GM15510 (cell line): ENCODE data around the gene GRAMD1B.

ENCODE experiments used
- POLR2A ChIP-seq: IDR thresholded peaks from 3 replicates; pipeline ENCODE4 v1.6.1; 2011; ENCODE audit warnings: borderline replicate concordance; ENCODE audit not compliant: insufficient read length; ENCODE audit errors: extremely low read depth

Gene GRAMD1B

DNA sequence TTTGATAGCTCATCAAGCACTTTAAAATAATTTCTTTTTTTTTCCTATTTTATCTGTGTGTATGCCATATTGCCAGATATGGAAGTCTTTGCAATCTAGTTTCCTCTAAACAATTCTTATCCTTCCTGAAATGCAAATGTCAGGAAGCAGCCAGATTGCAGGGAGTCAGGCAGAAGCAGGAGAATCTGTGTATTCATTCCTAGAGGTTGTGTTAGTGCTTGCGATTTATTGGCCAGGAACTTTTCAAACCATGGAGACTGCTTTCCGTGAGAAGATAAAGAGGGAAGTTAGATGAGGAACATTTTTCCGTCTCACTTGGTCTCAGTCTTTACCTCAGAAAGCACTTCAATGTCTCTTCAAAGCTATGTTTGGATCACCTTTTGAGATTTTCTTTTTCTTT, 91.9 kb downstream of the GRAMD1B start:
- TF ChIP-seq POLR2A: no peak

DNA sequence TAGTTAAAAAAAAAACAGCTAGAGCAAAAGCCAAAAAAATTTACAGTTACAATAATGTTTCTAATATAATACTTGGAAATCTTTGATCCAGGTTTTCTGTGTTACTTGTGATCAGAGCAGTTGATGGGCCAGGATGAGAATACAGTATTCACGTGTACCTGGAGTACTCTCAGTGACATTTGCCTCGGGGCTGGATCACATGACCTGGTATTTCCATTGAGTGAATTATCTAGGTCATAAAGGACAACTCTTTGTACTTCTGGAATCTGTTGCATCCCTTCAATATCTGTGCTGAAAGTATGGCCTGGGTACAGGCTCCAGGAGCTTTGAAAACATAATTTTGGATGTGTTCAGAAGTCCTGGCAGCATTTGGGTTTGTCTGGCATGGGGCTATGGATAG, 93.5 kb downstream of the GRAMD1B start:
- TF ChIP-seq POLR2A: no peak

DNA sequence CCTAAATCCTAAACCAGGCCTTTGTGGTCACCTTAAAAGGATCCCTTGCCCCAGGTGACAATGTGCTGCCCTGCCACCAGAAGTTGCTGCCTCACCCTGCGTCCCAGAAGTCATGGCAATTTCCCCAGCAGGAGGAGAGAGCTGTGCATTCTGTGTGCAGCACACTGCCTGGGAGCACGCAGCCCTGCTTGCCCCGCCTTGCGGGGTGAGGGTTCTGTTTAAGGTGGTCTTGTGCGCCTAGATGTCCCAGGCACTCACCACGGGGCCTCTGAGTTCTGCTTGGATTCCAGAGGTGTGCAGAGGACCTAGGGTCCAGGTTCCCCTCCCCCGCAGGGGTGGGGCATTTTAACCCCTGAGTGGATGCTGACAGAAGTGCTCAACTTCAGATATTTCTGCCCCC, 95.0 kb downstream of the GRAMD1B start:
- TF ChIP-seq POLR2A: no peak

DNA sequence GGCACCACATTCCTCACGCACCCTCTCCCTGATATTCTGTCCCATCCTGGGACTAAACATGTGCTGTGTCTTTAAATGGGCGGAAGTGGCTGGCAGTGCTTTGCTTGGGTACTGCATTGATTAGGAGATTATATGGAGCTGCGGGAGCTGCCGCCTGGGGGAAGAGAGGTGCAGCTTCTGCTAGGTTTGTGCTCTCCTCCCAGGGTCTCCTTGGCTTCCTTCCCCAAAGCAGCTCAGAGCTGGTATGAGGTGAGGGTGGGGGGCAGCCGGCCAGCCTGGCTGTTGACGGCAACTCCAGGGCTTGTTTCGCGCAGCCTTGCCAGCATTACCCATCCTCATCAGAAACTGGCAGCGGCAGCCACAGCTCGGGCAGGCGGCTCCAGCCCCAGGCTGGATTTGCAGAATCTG, 95.4 kb downstream of the GRAMD1B start:
- no peak for TF ChIP-seq POLR2A

DNA sequence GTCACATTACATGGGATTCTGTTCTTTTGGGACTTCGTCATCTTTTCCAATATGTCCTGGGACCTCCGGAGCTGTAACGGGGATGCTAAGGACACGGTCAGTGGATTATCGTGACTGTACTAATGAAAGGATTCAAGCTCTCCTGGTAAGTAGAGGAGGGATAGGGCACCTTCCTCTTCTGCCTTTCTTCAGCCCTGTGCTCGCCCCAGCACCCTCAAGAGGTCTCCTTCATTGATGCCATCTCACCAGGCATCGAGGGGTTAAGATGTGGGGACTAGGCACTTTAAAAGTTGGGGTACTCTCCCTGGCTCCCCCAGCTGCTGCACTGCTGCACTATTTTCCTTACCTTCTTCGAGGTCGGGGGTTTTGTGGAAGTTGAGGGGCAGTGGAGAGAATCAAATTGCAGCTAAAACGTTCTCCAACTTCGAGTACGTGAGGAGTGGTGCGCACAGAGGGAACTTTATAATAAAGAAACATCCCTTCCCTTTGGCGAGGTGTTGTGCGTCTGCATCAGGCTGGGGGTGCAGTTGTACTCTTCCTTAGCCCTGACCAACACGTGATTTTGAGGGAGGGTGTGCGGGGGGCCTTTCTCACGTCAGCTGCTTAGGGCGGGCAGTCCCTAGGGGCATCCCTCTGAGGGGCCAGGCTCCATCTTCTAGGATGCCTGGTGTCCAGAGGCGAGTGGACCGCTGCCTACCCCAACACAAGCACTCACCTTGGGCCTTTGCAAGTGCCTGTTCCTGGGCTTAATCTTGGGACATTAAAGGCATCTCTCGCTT, 96.1 kb downstream of the GRAMD1B start:
- no peak for TF ChIP-seq POLR2A

DNA sequence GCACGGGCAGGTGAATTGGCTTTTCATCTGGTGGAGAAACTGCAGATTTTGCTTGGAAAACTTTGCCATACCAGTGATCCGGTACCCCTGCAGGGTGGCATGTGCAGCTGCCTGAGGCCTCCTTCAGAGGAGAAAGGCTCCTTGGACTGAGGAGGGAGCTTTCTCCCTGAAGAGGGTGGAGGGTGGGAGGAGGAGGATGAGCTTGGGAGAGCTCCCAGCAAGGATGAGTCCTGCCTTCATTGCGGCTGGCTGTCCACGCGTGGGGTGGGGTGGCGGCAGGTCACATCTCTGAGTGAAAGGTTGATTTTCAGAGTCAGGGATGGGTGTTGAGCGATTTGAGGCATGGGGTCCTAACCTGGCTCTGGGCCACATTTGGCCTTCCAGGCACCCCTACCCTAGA, 96.8 kb downstream of the GRAMD1B start:
- TF ChIP-seq POLR2A: no peak

DNA sequence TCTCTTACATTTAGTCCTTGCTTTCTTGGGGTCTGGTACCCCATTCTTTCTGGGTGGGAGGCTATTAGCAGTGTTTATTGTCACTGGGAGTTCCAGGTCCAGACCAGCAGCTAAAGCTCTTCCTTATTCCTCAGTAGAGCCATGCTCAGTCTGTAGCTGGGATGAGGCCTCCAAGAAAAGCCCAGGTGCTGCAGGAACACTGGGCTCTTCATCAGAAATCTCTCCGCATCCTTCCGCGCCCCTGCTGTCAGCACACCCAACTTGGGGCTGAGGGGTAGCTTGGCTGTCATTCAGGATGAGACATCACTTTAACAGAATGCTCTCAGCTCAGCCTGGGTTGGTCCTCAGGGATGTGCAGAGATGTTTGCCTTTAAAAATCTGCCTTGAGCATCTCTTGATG, 97.5 kb downstream of the GRAMD1B start:
- no peak for TF ChIP-seq POLR2A

DNA sequence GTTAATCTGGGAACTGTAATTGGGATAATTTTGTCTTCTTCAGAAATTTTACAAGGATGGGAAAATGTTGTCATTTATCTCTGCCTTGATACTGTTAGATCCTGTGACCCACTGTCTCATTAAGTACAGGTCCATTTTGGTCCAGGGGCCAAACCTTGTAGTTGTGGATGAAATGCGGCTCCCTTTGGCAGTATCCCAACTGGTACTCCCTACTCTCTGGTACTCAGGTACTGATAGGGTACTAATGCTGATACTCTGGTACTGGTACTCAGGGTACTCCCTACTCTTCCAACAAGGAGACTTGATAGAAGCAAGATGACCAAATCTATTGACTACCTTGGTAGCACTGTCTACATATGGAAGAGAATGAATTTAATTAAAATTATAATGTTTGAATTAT, 97.9 kb downstream of the GRAMD1B start:
- TF ChIP-seq POLR2A: no peak

DNA sequence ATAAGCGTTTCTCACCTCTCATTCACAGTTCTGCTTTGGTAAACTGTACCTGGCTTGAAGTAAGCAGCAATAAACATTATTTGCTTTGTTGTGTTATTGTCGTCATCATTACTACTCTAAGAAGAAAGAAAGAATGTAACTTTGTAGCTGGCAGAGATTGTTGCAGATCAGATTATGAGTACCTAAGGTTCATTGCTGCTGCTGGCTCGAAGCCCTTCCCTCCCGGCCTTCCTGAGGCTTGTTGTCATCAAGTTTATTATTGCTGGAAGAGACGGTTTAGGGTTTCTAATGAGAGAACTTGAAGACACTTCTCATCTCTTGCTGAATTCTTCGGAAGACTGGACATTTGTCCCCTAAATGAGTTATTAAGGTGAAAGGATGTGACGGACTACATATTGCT, 101.3 kb downstream of the GRAMD1B start:
- no peak for TF ChIP-seq POLR2A

DNA sequence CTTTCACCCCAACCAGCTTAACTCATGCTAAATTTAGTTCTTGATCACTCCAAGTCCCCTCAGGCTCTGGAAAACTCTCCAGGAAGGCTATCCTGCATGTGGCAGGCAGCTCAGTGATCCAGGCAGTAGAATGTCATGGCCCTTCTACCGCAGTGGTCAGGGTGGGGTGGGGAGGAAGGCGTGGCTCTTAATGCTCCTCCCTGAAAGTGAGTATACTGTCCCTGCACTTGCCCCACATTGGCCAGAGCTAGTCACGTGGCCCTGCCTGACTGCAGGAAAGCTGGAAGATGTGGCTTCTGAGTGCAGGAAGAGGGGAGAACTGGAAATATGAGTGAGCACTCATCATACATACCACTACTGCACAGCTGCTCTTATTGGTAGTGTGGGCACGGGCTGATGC, 102.1 kb downstream of the GRAMD1B start:
- no peak for TF ChIP-seq POLR2A

DNA sequence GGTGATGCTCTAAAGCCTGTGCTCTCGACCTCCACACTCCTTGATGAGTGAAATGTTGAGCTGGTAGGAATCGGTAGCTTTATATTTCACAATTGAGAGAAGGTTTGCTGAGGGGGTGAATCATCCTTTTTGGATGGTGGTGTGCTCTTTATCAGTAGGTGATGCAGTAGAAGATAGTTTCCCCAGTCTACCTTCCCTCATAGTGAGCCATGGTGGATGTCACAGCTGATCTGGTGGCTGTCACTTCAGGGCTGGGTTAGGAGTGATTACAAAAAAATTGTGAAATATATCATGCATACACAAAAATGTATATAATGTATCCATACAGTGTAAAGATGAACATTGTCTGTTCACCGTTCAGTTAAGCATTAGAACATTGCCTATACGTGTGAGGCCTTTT, 105.3 kb downstream of the GRAMD1B start:
- no peak for TF ChIP-seq POLR2A

DNA sequence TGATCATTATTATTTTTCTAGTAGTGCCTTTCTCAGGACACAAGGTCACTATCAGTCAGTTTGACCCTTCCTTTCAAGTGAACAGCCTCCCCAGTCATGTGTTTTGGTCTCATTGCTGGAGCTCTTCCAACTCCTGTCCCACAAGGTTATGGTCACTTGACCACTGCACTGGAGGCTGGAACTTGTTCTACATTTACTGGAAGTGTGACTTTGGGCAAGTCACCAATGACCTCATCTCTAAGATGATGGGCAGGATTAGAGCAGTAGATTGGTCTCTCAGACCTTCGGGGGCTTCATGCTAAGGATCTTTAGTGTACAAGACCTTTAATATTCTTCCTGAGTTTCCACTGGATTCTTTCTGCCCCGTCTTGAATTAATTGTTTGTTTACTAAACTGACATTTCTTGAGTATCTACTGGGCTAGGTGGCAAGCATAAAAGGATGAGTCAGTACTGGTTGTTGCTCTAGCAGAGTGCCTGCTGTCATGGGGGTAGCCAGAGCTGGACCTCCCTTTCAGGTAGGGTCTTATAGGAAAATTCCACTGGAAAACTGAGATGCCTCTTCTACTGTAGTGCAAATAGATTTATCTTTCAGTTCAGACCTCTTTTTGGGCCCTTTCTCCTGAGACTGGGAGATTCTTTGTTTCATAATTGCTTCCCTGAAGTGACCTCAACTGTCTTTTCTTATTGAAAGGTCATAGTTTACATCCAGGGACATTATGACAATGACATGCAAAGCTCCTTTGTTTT, 106.8 kb downstream of the GRAMD1B start:
- no peak for TF ChIP-seq POLR2A

DNA sequence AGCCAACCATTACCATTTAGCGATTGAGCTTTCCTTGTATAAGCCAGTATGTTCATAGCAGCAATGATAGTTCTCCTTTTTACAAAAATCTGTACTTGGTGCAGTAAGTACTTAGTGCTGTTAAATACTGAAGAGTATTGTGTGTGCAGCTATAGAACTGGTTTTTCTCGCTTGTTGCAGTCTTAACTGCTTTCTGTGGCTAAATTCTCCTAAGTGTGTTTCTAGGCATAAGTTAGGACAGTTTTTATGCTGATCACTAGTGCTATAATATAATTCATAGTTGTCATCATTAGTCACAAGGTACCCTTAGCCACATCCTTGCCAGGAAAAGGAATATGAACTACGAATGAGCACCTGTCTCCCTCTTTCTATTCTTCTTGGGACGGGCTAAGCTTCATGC, 107.7 kb downstream of the GRAMD1B start:
- no peak for TF ChIP-seq POLR2A

DNA sequence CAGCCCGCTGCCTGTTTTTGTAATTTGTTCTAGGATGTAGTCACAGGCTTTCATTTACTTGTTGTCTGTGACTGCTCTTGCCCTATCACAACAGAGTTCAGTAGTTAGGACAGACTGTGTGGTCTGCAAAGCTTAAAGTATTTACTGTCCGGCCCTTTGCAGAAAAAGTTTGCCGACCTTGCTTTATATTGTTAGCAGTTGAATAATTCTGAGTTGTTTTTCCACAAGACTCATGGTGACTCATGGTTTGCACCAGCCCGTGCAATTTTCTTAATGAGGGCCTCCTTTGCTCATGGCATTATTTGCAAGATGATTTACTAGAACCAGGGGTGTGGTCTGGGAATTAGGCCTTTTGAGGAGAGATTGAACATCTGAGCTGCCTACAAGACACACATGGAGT, 113.7 kb downstream of the GRAMD1B start:
- no peak for TF ChIP-seq POLR2A

DNA sequence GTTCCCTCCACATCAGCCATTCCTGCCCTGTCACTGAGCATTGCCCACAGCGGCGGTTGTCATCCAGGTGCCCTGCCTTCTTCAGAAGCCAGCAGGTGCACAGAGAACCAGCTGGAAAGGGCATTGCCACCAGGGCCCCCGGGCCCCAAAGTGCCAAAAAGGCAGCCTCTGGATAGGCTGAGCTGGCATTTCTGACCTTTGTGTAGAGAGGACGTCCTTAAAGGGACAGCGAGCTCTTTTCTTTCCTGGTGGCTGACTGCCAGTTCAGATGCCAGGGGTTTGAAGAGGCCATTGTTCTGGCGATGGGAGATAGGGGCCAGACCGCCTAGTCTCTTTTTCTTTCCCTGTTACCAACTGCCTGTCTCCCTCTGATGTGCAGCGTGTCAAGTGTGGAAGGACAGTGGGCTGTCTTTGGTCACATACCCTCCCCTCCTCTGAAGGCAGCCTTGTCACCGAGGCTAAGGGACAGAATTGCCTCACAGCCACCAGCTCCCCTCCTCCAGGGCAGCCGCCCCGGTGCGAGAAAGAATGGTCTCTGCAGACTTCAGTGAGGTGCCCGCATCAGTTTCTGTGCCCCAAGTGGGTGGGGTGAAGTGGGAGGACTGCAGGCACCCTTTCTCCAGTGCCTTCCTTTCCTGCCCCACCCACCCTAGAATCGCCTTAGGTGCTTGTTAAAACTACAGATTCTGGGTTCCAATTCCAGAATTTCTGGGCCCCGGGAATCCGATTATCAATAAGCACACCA, 114.7 kb downstream of the GRAMD1B start:
- no peak for TF ChIP-seq POLR2A
